Neural cell (in vitro differentiated cells): Measurements from ENCODE around the gene HDAC5.

Source experiments
- CTCF ChIP-seq: fragments of 450-650 bp; IDR thresholded peaks from 2 replicates; pipeline ENCODE4 v1.5.1; 2014; ENCODE audit warnings: antibody characterized with exemption, mild to moderate bottlenecking, moderate library complexity; ENCODE audit not compliant: poor library complexity, severe bottlenecking
- MXI1 ChIP-seq: fragments of 450-650 bp; conservative IDR thresholded peaks from 2 replicates; pipeline ENCODE4 v1.6.1; 2014; ENCODE audit warnings: antibody characterized with exemption, mild to moderate bottlenecking; ENCODE audit not compliant: poor library complexity, severe bottlenecking
- POLR2AphosphoS5 ChIP-seq: IDR thresholded peaks from 2 replicates; pipeline ENCODE4 v1.6.1; 2012

- TF ChIP-seq CTCF (no peak), POLR2AphosphoS5 (no peak), MXI1 (no peak)
Measured at GRCh38 chr17:44094701-44095387, 28.6 kb downstream of the HDAC5 start.
